Measurements from ENCODE around the gene ARRB1.

Gene ARRB1

GRCh38 chr11:75330291-75330690, 21.2 kb downstream of the ARRB1 start:
- TF ChIP-seq CTCF (IDR thresholded peaks at IDR 0.05; ENCODE audit: insufficient read depth, low read length, missing control alignments), result no peak
- CTCF ChIA-PET, result interaction anchor here (0.5 to 19.4 kb wide), 11 partner anchors 9 to 59 kb away, joined by 3 to 396 read pairs (median 5); no protein-coding TSS in a partner anchor
- POLR2A ChIA-PET, result interaction anchor here (0.8 kb wide), 1 partner anchor 85 kb away, joined by 3 read pairs; no protein-coding TSS in a partner anchor
- H3K4me3 ChIP-seq (ENCODE audit: low read depth, low read length), result no peak overlapping the region
- no peak for DNase-seq (ENCODE audit: low read depth, low spot score)

GRCh38 chr11:75328426-75329277, 22.8 kb downstream of the ARRB1 start:
- POLR2A ChIA-PET, result no interaction called here
- peak; percentile 85 for TF ChIP-seq CTCF (IDR thresholded peaks at IDR 0.05; ENCODE audit: insufficient read depth, low read length, missing control alignments)
- peak; percentile 40 for DNase-seq (ENCODE audit: low read depth, low spot score)
- CTCF ChIA-PET, result interaction anchor here (0.6 to 19.4 kb wide), 13 partner anchors 10 to 79 kb away, joined by 3 to 396 read pairs (median 7); no protein-coding TSS in a partner anchor
- no peak overlapping the region for H3K4me3 ChIP-seq (ENCODE audit: low read depth, low read length)

GRCh38 chr11:75326439-75326810, 25.0 kb downstream of the ARRB1 start:
- H3K4me3 ChIP-seq (ENCODE audit: low read depth, low read length), result no peak overlapping the region
- no peak for TF ChIP-seq CTCF (IDR thresholded peaks at IDR 0.05; ENCODE audit: insufficient read depth, low read length, missing control alignments)
- CTCF ChIA-PET, result interaction anchor here (0.6 to 19.4 kb wide), 9 partner anchors 9 to 81 kb away, joined by 3 to 396 read pairs (median 8); no protein-coding TSS in a partner anchor
- POLR2A ChIA-PET, result interaction anchor here (0.7 to 1.7 kb wide), 6 partner anchors 8 to 61 kb away, joined by 3 to 8 read pairs (median 4); no protein-coding TSS in a partner anchor
- DNase-seq (ENCODE audit: low read depth, low spot score), result no peak

- DNase-seq (ENCODE audit: low read depth, low spot score), result peak; percentile 60
- no peak overlapping the region for H3K4me3 ChIP-seq (ENCODE audit: low read depth, low read length)
- no peak for TF ChIP-seq CTCF (IDR thresholded peaks at IDR 0.05; ENCODE audit: insufficient read depth, low read length, missing control alignments)
- CTCF ChIA-PET, result interaction anchor here (0.6 to 19.4 kb wide), 9 partner anchors 10 to 82 kb away, joined by 3 to 396 read pairs (median 8); no protein-coding TSS in a partner anchor
- POLR2A ChIA-PET, result interaction anchor here (0.7 to 1.7 kb wide), 6 partner anchors 9 to 61 kb away, joined by 3 to 8 read pairs (median 4); no protein-coding TSS in a partner anchor
Measured at GRCh38 chr11:75325713-75326438, 25.6 kb downstream of the ARRB1 start.

- ChIA-PET CTCF (interaction anchor here (3.1 to 19.4 kb wide), 2 partner anchors 44 to 60 kb away, joined by 22 to 396 read pairs; no protein-coding TSS in a partner anchor), POLR2A (interaction anchor here (1.7 kb wide), 1 partner anchor 23 kb away, joined by 8 read pairs; no protein-coding TSS in a partner anchor)
- H3K4me3 ChIP-seq (ENCODE audit: low read depth, low read length), result no peak overlapping the region
- TF ChIP-seq CTCF (IDR thresholded peaks at IDR 0.05; ENCODE audit: insufficient read depth, low read length, missing control alignments), result no peak
- no peak for DNase-seq (ENCODE audit: low read depth, low spot score)
Measured at GRCh38 chr11:75324740-75325139, 26.7 kb downstream of the ARRB1 start.
